HT-29 (cell line): ENCODE data around the gene IGSF9. TPM values are rescaled to one million over a fixed set of nuclear protein-coding genes. Genes with fewer than 3 reads are reported as not detected.
A peak's percentile ranks its signal among the peaks of the same experiment; 100 is the strongest.

ENCODE experiments used
- DNase-seq: peaks from one replicate; pipeline ENCODE4 v3.0.0-alpha.2; 2015; ENCODE audit warnings: low spot score
- total RNA-seq: library from RNA; depleted of rRNA; stranded (reverse); fragments of >200 nt; shearing (Covaris generic); gene quantifications from 2 replicates; pipeline ENCODE4 v1.2.3, GENCODE V29; 2014

The IGSF9 gene
- total RNA-seq, 1 experiment from 2014 or later, result 6.5 TPM

DNA sequence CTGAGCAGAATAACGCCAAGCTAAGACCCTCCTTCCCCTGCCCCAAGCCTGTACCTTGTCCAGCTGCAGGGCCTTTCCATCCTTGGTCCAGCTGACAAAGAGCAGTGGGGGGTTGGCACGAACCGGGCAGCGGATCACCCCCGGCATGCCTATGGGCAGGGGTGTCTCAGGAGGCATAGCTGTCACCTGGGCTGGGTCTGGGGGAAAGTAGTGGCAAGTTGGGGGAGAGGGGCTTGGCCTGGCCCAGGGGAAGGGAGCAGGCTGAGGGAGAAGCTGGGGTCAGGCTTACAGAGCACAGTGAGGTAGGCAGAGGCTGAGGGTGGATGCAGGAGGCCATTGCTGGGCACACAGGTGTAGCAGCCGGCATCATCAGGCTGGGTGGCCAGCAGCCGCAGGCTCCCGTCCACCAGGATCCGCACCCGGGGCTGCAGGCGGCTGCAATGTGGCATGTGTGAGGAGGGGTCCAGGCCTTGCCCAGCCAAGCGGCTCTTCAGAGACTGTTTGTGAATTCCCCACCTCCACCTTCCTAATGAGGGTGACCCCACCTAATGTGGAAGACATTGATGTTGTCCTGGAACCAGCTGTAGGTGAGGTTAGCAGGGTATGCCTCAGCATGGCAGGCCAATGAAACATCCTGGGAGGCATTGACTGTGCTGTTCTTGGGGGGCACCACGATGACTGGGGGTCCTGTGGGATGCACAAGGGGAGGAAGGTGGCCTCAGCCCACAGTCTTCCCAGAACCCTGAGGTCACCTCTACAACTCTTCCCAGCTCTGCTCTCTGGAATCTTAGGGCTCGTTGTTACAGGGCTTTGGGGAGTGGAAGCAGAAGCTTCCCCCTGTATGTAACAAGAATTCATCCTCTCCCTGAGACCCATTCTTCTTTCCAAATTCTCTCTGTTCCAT lies 11.0 kb downstream of the IGSF9 start:
- DNase-seq, result no peak

DNA sequence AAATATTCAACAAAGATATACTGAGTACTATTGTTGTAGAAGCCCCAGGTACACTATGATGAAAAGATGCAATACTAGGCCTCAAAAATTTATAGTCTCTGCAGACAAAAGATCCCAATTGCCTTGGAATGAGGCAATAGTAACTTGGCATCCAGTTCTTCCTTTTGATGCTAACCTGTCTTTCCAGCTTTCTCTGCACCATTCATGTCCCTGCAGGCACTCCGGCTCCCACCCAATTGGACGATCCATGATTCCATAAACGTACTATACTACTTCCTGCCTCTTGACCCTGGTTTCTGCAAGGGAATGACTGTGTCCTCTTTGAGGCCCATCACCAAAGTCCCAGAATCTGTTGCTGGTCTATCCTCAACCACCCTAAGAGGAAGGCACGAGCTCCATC lies 12.1 kb downstream of the IGSF9 start:
- no peak for DNase-seq

DNA sequence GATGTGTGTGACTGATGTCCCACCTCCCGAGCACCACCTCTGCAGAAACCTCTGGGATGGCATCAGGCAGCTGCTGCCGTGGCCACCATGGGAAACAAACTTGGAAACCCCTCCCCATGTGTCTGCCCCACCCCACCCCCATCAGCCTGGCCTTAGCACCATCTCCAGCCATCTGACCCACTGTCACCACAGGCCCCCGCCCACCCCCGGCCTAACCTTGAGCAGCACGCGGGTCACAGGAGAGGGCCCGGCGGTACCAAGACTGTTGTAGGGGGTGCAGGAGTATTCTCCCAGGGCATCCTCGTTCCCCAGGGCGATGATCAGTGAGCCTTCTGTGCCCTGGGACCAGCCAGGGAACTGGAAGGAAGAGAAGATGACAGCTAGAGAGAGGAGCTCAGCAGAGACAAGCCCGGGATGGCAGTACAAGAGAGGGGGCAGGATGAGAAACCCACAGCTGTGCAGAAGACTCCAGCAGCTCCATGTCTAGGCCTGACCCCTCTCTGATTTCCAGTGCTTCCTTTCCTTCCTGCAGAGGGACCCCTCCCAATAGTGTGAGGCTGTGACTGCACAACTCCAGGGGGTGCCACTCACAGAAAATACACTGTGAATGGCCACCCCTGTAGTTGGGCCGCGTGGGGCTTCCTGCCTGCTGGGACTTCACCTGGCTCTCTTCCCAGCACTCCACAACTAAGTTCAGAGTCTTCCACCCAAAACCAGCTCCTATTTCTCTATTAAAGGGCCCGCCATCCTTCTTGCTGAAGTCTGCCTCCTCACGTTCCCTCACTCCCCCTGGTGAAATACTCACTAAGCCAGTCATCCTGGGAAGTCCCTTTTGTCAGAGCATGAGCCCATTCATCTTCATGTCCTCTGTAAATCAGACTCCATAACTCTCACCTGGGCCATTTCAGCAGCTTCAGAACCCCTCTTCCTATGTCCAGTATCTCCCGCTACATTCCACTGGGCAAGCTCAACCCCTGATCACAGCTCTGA lies 12.8 kb downstream of the IGSF9 start:
- DNase-seq, result no peak

- DNase-seq, result no peak
These were observed 13.6 kb downstream of the IGSF9 start for GRCh38 chr1:159931795-159932173.

GRCh38 chr1:159931101-159931794 lies 14.2 kb downstream of the IGSF9 start:
- no peak for DNase-seq

DNA sequence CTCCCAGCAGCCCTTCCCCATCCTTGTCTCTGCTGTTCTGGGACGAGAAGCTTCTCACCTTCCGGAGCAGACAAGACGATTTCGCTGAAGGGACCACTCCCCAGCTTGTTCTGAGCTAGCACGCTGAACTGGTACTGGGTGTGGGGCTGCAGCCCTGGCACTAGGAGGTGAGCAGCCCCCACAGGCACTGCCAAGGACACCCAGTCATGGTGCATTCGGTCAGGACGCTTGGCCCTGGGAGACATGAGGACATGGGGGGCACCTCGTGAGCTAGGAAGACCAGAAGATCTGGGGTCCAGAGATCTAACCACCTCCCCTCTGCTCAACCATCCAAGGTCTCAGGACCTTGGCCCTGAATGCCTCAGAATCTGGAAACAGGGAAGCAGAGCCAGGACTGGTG lies 14.8 kb downstream of the IGSF9 start:
- no peak for DNase-seq

DNA sequence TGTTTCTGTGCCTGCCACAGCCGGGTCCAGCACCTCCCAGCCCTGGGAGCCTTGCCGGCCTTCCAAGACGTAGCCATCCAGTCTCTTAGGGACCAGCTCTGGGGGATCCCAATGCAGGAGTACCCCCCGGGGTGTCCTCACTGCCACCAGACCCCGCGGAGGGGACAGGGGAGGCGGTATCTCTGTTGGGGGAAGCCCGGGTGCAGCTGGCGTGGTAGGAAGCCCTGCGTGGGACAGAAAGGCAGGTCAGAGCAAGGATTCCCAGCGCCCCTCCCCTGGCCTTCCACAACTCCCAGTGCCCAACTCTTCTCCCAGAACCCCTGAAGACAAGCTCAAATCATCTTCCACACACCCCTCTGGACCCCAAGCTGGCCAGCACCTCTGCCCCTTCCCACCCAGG lies 15.2 kb downstream of the IGSF9 start:
- DNase-seq, result no peak

- no peak for DNase-seq
These were observed 16.0 kb downstream of the IGSF9 start for GRCh38 chr1:159929155-159930051.

DNA sequence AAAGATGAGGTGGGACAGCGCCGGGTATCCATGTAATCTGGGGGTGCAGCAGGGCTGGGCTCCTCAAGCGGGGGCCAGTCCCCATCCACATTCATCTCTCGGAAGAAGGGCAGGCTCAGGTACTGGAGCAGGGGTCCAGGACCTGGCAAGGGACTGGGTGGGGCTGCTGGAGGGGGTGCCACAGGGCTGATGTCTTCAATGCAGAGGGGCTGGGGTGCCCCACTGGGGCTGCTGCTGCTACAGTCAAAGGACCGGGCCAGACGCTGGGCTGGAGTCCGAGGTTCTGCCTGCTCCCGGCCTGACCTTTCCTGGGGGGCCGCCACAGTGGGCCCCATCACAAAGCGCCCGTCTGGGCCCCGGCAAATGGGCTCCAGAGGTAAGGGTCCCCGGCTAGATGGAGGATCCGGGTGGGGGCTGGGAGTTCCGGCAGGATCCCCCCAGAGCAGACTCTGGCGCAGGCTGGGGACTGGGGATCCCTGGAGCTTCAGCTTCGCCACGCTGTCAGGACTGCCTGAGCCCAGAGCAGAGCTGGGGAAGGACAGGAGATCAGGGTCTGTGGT lies 16.8 kb downstream of the IGSF9 start:
- no peak for DNase-seq

DNA sequence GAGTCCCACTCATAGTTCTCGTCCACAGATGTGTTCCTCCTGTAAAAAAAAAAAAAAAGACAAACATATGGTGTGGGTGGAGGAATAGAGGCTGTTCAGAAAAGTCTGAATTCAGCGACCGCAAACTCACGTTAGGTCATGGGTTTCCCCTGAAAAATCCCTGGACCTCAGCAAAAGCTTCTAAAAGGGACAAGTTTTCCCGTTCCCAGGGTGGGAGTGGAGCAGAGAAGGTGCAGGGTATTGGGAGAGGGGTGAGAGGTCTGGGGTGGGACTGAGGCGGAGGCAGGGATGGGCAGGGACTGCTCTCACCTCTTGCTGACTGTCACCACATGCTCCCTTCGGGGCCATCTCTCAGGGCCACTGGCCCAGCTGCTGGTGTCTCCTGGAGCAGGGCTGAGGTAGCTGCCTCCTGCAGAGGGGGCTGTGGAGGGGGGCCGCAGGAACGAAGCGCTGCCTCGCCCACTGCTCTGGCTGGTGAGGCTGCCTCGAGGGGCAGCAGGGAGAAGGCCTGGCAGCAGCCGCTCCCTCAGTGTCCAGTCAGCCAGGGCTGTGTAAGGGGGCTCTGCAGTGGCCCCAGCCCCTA lies 17.5 kb downstream of the IGSF9 start:
- no peak for DNase-seq

DNA sequence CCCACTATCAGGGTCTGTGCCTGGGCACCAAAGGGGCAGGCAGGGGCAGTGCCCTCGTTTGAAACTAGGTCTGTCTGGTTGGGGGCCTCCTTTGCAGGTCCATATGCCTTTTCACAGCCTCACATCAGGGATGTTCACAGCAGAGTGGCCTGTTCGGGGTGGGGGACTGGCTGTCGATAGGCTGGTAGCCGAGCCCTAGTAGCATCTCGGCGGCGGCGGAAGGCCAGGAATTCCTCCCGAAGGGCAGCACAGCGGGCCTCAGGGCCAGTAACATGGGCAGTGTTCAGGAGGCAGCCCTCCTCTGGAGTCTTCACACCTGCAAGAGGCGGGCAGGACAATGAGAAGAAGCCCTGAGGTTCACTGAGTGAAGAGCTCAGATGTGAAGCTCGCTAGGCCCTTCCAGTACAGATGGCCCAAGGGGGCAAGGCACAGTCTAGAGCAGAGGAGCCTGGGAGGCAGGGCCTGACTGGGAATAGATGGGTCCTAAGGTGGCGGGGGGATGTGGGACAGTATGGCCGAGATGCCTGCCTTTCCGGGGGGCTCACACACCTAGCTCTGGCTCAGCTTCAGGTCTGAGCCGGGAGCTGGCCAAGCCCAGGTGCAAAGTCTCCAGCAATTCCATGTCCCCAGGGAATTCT lies 18.1 kb downstream of the IGSF9 start:
- DNase-seq, result no peak

DNA sequence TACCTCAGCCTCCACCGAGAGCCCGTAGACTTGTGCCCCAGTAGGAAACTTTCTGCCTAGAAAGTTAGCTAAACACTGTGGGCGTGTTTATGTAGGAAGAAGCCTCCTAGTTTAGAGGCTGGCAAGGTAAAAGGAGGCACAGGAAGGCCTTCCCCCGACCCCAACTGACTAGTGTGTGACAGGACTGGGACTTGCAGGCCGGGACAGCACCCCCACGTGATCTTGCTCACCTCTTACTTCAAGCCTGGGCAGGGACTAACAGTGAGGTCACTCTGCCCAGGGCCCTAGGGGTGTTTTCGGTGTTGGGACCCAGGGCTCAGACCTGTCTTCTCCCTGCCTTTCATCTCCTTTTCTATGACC lies 19.7 kb downstream of the IGSF9 start:
- no peak for DNase-seq

- peak; percentile 95 for DNase-seq
These were observed 20.4 kb downstream of the IGSF9 start, which contains the start of gene TAGLN2 for GRCh38 chr1:159924791-159925718. Gene TAGLN2, minus strand, starts transcription at chr1:159925507. Its CDS starts 4,998 bp downstream, at chr1:159920509.

DNA sequence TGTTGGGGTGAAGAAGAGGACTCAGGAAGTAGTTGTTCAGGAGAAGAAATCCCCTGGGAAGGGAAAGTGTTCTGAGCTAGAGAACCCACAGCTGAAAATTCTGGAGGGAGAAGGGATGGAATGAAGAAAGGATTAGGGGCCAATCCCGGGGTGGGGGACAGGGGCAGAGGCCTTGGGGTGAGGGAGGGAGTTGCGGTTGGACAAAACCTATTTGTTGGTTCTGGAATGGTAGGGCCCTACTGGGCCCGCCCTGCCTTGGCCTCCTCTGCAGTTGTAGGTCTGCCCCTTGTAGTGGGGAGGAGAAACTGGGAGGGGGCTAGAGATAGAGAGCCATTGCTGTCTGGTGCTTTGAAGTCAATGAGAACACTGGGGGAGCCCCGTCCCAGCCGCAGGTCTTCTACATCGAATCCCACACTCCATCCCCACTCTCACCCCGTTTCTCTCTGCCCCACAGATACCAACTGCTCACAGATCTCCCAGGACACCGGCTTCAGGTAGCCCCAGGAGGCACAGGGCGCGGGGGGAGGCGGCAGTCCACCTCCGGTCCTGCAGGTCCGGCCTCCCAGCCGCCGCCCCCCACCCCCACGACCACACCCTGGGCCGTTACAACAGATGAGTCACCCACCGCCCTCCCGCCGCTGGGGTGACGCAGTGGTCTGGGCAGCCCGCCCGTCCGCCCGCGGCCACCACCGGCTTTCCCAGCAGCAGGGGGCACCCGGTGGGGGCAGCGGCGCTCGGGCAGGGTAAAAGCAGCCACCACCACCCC lies 21.2 kb downstream of the IGSF9 start:
- peak; percentile 77 for DNase-seq

- DNase-seq, result peak; percentile 86
These were observed 22.0 kb downstream of the IGSF9 start for GRCh38 chr1:159923203-159924024.

- no peak for DNase-seq
These were observed 22.8 kb downstream of the IGSF9 start for GRCh38 chr1:159922511-159923202.
